ENCODE results near the gene MYOZ3. TPM values are rescaled to one million over a fixed set of nuclear protein-coding genes. Genes with fewer than 3 reads are reported as not detected.

The MYOZ3 gene
- total and polyA plus RNA-seq, 2 experiments from 2014 or later = 1.1 to 1.8 TPM

GRCh38 chr5:150637245-150638052, 23.6 kb upstream of the MYOZ3 start:
- no peak overlapping the region for H3K4me3 ChIP-seq
- H3K36me3 ChIP-seq (replicated peaks; ENCODE audit: insufficient read depth, low read depth) = no peaks in the 10 kb centered on the region
- H3K27ac ChIP-seq = peak overlapping the region; percentile 86
- 23% methylated on average over 21 of the region's 21 CpGs for WGBS (ENCODE audit: low lambda C conversion rate, missing lambda C conversion rate)
- H2AFZ ChIP-seq = no peak overlapping the region
- no peaks in the 10 kb centered on the region for H3K9me2 ChIP-seq (replicated peaks; ENCODE audit: insufficient read depth)
- peaks cover 7% of the 10 kb centered on the region for H3K79me2 ChIP-seq
- no peaks in the 10 kb centered on the region for H3K27me3 ChIP-seq
- peak overlapping the region; percentile 64 for H3K4me2 ChIP-seq
- H3K4me1 ChIP-seq (ENCODE audit: insufficient read depth) = peaks cover 61% of the 10 kb centered on the region
- TF ChIP-seq CTCF (IDR thresholded peaks at IDR 0.05; ENCODE audit: poor library complexity) (no peak), EZH2 (IDR thresholded peaks at IDR 0.05; ENCODE audit: borderline replicate concordance) (no peak), EZH2phosphoT487 (IDR thresholded peaks at IDR 0.05; ENCODE audit: low read depth, severe bottlenecking, unreplicated experiment) (no peak)
- H4K20me1 ChIP-seq (ENCODE audit: insufficient read depth, poor library complexity, severe bottlenecking) = no peaks in the 10 kb centered on the region
- DNase-seq (ENCODE audit: low spot score) = peak; percentile 85
- no peaks in the 10 kb centered on the region for H3K9me3 ChIP-seq (ENCODE audit: low read depth)

- no peak overlapping the region for H2AFZ ChIP-seq
- H3K9me3 ChIP-seq (ENCODE audit: low read depth) = no peaks in the 10 kb centered on the region
- peaks cover 10% of the 10 kb centered on the region for H3K79me2 ChIP-seq
- WGBS (ENCODE audit: low lambda C conversion rate, missing lambda C conversion rate) = 55% methylated on average over 1 of the region's 1 CpG
- peak overlapping the region; percentile 86 for H3K27ac ChIP-seq
- H3K27me3 ChIP-seq = no peaks in the 10 kb centered on the region
- TF ChIP-seq EZH2 (IDR thresholded peaks at IDR 0.05; ENCODE audit: borderline replicate concordance) (no peak), CTCF (IDR thresholded peaks at IDR 0.05; ENCODE audit: poor library complexity) (no peak), EZH2phosphoT487 (IDR thresholded peaks at IDR 0.05; ENCODE audit: low read depth, severe bottlenecking, unreplicated experiment) (no peak)
- no peaks in the 10 kb centered on the region for H3K36me3 ChIP-seq (replicated peaks; ENCODE audit: insufficient read depth, low read depth)
- H3K4me1 ChIP-seq (ENCODE audit: insufficient read depth) = peaks cover 67% of the 10 kb centered on the region
- H3K9me2 ChIP-seq (replicated peaks; ENCODE audit: insufficient read depth) = no peaks in the 10 kb centered on the region
- H3K4me2 ChIP-seq = peak overlapping the region; percentile 64
- no peak for DNase-seq (ENCODE audit: low spot score)
- H4K20me1 ChIP-seq (ENCODE audit: insufficient read depth, poor library complexity, severe bottlenecking) = no peaks in the 10 kb centered on the region
- no peak overlapping the region for H3K4me3 ChIP-seq
These were observed 23.0 kb upstream of the MYOZ3 start for GRCh38 chr5:150638053-150638444.

- no peak overlapping the region for H3K4me2 ChIP-seq
- H3K27me3 ChIP-seq = no peaks in the 10 kb centered on the region
- no peak overlapping the region for H3K4me3 ChIP-seq
- 81% methylated on average over 6 of the region's 6 CpGs for WGBS (ENCODE audit: low lambda C conversion rate, missing lambda C conversion rate)
- peaks cover 73% of the 10 kb centered on the region for H3K4me1 ChIP-seq (ENCODE audit: insufficient read depth)
- DNase-seq (ENCODE audit: low spot score) = no peak
- no peaks in the 10 kb centered on the region for H3K9me3 ChIP-seq (ENCODE audit: low read depth)
- no peak for TF ChIP-seq EZH2phosphoT487 (IDR thresholded peaks at IDR 0.05; ENCODE audit: low read depth, severe bottlenecking, unreplicated experiment)
- TF ChIP-seq CTCF (IDR thresholded peaks at IDR 0.05; ENCODE audit: poor library complexity) = no peak
- no peak for TF ChIP-seq EZH2 (IDR thresholded peaks at IDR 0.05; ENCODE audit: borderline replicate concordance)
- no peaks in the 10 kb centered on the region for H4K20me1 ChIP-seq (ENCODE audit: insufficient read depth, poor library complexity, severe bottlenecking)
- H3K79me2 ChIP-seq = peaks cover 17% of the 10 kb centered on the region
- H3K27ac ChIP-seq = peak overlapping the region; percentile 86
- no peaks in the 10 kb centered on the region for H3K9me2 ChIP-seq (replicated peaks; ENCODE audit: insufficient read depth)
- H3K36me3 ChIP-seq (replicated peaks; ENCODE audit: insufficient read depth, low read depth) = no peaks in the 10 kb centered on the region
- H2AFZ ChIP-seq = no peak overlapping the region
These were observed 22.3 kb upstream of the MYOZ3 start for GRCh38 chr5:150638488-150639376.

All from hepatocyte (in vitro differentiated cells).